Pancreas (tissue), 10 donors: ENCODE measurements around the gene PTPMT1. TPM values are rescaled to one million over a fixed set of nuclear protein-coding genes. Genes with fewer than 3 reads are reported as not detected.

ENCODE experiments used
- ATAC-seq, 4 donors: fragments of 200-7000 bp; cut with Tn5 transposase; one replicate each; pipeline versions ENCODE4 v1.8.0 to v1.9.1; 2020; ENCODE audit warnings: mild to moderate bottlenecking in 4 of 4, moderate library complexity in 4 of 4
- DNase-seq, 6 donors: peaks; one replicate each; pipeline ENCODE4 v3.0.0-alpha.2; 2020
- FAIRE-seq: peaks from 2 replicates; lab custom pipeline; 2012; peaks lifted over from hg19 to GRCh38; lab: Jason Lieb, UNC
- H3K27ac ChIP-seq, 4 donors: fragments of 200-600 bp; sonication (generic); 1 replicate in 3 of 4; 2 replicates in 1 of 4; pipeline versions ENCODE4 v1.5.0 to v1.8.0; 2020
- H3K27me3 ChIP-seq, 4 donors: fragments of 200-600 bp; one replicate each; pipeline ENCODE4 v1.8.0; 2021
- H3K36me3 ChIP-seq, 3 donors: fragments of 200-600 bp; sonication (generic) in 1 of 3; one replicate each; pipeline versions ENCODE4 v1.5.0 to v1.8.0; 2020 to 2021
- H3K4me1 ChIP-seq, 3 donors: fragments of 200-600 bp; one replicate each; pipeline ENCODE4 v1.8.0; 2021
- H3K4me3 ChIP-seq, 4 donors: fragments of 200-600 bp; sonication (generic) in 2 of 4; one replicate each; pipeline versions ENCODE4 v1.5.0 to v1.8.0; 2020 to 2021
- H3K9me3 ChIP-seq, 4 donors: fragments of 200-600 bp; one replicate each; pipeline ENCODE4 v1.8.0; 2021
- CTCF ChIP-seq, 4 donors: fragments of 200-600 bp; sonication (generic) in 3 of 4; IDR thresholded peaks; one replicate each; pipeline versions ENCODE4 v1.5.0 to v1.8.0; 2021; ENCODE audit warnings: antibody characterized with exemption in 4 of 4
- WGBS, 2 donors: extraction: QIAGEN DNeasy Blood & Tissue Kit; methylation state at CpG; one replicate each; pipeline ENCODE4 v1.1.7; 2013; 5-methylcytosine and 5-hydroxymethylcytosine counted together
- intact Hi-C, 3 donors: fragments of 100-400 bp; cut with DNase I; formaldehyde crosslinking; loops; one replicate each; pipeline versions ENCODE4 v1.11.1 to v1.14.2; 2022
- polyA plus RNA-seq, 2 donors: library from polyadenylated mRNA; stranded (reverse); fragments of 200-250 nt; gene quantifications; one replicate each; pipeline ENCODE4 v1.2.3, GENCODE V29; 2013
- total RNA-seq, 6 donors: library from RNA; stranded (reverse); fragmentation: NEBNext Ultra II Directional in 4 of 6; extraction: Animal tissue kit (Norgen Biotek cat#: 25700) in 4 of 6; gene quantifications; one replicate each; pipeline versions ENCODE4 v1.2.1 to v1.2.4, GENCODE V29; 2021 to 2023
- donor health status: healthy with polysubstance abuse.
- donor health status: DM: no; HTN: no; CAD: no; lungs with moderate emphysema.
- donor health status: DM: no; HTN: no; CAD: no.
- donor health status: control.
- donor health status: control.
- donor health status: Bipolar disorder and iron deficiency.
- donor health status: DM: yes; HTN: yes; CAD: no.
- donor health status: DM: no; HTN: no; CAD: no.
- donor health status: DM: no; HTN: no; CAD: no.
- donor health status: DM: yes; HTN: yes; CAD: no.

PTPMT1 gene
- total and polyA plus RNA-seq, 8 donors: 15.7 to 34.3 (median 21.4) TPM

GRCh38 chr11:47591764-47592163 is 26.4 kb downstream of the PTPMT1 start:
- Histone ChIP-seq H3K4me1 (no peaks in the 10 kb centered on the region), H3K4me3 (no peak overlapping the region), H3K36me3 (no peaks in the 10 kb centered on the region), H3K27me3 (no peaks in the 10 kb centered on the region), H3K27ac (no peak overlapping the region), H3K9me3 (no peaks in the 10 kb centered on the region)
- WGBS, 2 donors: 63 to 69% methylated on average over 7 of the region's 7 CpGs
- DNase-seq (no peak), FAIRE-seq (no peak), ATAC-seq (no peak)
- intact Hi-C loops: no loop called here
- no peak for TF ChIP-seq CTCF (IDR thresholded peaks at IDR 0.05)

- Histone ChIP-seq H3K4me1 (no peaks in the 10 kb centered on the region), H3K36me3 (no peaks in the 10 kb centered on the region), H3K9me3 (no peaks in the 10 kb centered on the region), H3K27ac (no peak overlapping the region), H3K27me3 (no peaks in the 10 kb centered on the region), H3K4me3 (no peak overlapping the region)
- 70 to 84% methylated on average over 4 of the region's 4 CpGs for WGBS, 2 donors
- ATAC-seq (no peak), FAIRE-seq (no peak), DNase-seq (no peak)
- no peak for TF ChIP-seq CTCF (IDR thresholded peaks at IDR 0.05)
- intact Hi-C loops: no loop called here
These were observed 26.9 kb downstream of the PTPMT1 start for GRCh38 chr11:47592251-47592650.

GRCh38 chr11:47592970-47593369 is 27.6 kb downstream of the PTPMT1 start:
- no peak for TF ChIP-seq CTCF (IDR thresholded peaks at IDR 0.05)
- no peaks in the 10 kb centered on the region for H3K9me3 ChIP-seq
- 55 to 59% methylated on average over 2 of the region's 2 CpGs for WGBS, 2 donors
- intact Hi-C loops: no loop called here
- DNase-seq (no peak), FAIRE-seq (no peak), ATAC-seq (no peak)
- no peaks in the 10 kb centered on the region for H3K36me3 ChIP-seq
- H3K4me1 ChIP-seq: no peaks in the 10 kb centered on the region
- H3K27ac ChIP-seq: no peak overlapping the region
- no peak overlapping the region for H3K4me3 ChIP-seq
- no peaks in the 10 kb centered on the region for H3K27me3 ChIP-seq

GRCh38 chr11:47593492-47593933 is 28.1 kb downstream of the PTPMT1 start:
- FAIRE-seq (no peak), ATAC-seq (peak in 1 of 4 donors; percentile 11), DNase-seq (no peak)
- Histone ChIP-seq H3K27me3 (no peaks in the 10 kb centered on the region), H3K27ac (no peak overlapping the region), H3K9me3 (no peaks in the 10 kb centered on the region), H3K4me3 (no peak overlapping the region), H3K36me3 (no peaks in the 10 kb centered on the region), H3K4me1 (no peaks in the 10 kb centered on the region)
- WGBS, 2 donors: 4 to 10% methylated on average over 6 of the region's 6 CpGs
- TF ChIP-seq CTCF (IDR thresholded peaks at IDR 0.05): no peak
- intact Hi-C loops: no loop called here

- intact Hi-C loops: no loop called here
- FAIRE-seq: no peak
- Histone ChIP-seq H3K27ac (no peak within 1 kb of the TSS), H3K27me3 (no peaks in the 10 kb centered on the region), H3K4me1 (no peaks in the 10 kb centered on the region), H3K36me3 (no peaks in the 10 kb centered on the region), H3K4me3 (peak within 1 kb of the TSS in 3 of 4 donors; percentile 3 to 37 (median 14)), H3K9me3 (no peaks in the 10 kb centered on the region)
- ATAC-seq: peak in 3 of 4 donors; percentile 29 to 55 (median 32)
- no peak for DNase-seq
- TF ChIP-seq CTCF (IDR thresholded peaks at IDR 0.05): no peak
- 2 to 3% methylated on average over 43 to 48 of the region's 48 CpGs for WGBS, 2 donors
These were observed 28.8 kb downstream of the PTPMT1 start, which contains the start of gene C1QTNF4 for GRCh38 chr11:47593934-47594855. Gene C1QTNF4 (minus strand): TSS chr11:47594411. CDS start chr11:47590810, 3,601 bp downstream.
